Coronary artery (tissue), 2 donors: ENCODE results near the gene HSDL2.

Experiments
- DNase-seq: peaks from one replicate; pipeline ENCODE4 v3.0.0-alpha.2; 2017; ENCODE audit warnings: low spot score
- H3K27ac ChIP-seq, 2 donors: fragments of 200-600 bp; sonication (generic); one replicate each; pipeline ENCODE4 v1.5.1; 2016 to 2019
- H3K4me3 ChIP-seq: fragments of 200-600 bp; sonication (generic); 2 replicates; pipeline ENCODE4 v1.5.1; 2016; ENCODE audit warnings: mild to moderate bottlenecking, moderate library complexity
- TF ChIP-seq, protein P1 (sequence below): fragments of 200-600 bp; sonication (generic); IDR thresholded peaks from one replicate; pipeline ENCODE4 v1.5.1; 2019; ENCODE audit warnings: antibody characterized with exemption

Gene HSDL2

DNA sequence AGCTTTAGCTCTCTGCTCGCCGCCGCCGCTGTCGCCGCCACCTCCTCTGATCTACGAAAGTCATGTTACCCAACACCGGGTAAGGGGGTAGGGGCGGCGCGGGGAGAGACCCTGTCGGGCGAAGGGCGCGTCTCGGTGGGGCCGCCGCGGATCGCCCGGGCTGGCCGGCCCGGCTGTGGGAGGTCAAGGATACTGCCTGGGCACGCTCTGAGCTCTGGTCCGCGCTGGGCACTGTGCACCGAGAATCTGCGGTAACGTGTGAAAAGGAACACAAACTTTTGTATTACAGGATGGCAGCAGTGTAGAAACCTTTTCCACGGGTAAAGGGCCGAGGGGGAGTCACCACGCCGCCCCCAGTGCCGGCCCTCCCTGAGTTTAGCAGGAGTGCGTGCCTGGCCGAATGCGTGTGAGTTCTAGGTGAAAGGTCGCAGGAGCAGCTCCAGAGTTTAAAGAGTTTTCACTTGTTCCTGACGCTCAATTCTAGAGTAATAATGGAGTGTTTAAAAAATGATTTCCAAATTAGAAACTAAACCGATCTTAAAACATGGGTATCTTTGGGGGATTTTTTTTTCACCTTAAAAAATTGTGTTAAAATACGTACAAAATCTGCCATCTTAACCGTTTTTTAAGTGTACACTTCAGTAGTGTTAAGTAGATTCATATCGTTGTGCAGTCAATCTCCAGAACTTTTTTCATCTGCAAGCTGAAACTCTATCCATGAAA lies at the start of gene HSDL2:
Gene HSDL2 (plus strand): TSS at position 7 of the 723 bp plus-strand sequence. CDS start 56 bp downstream, at position 63.
- peak within 1 kb of the TSS; percentile 92 to 99 for H3K27ac ChIP-seq
- H3K4me3 ChIP-seq = peak within 1 kb of the TSS; percentile 99
- TF ChIP-seq, protein P1, sequence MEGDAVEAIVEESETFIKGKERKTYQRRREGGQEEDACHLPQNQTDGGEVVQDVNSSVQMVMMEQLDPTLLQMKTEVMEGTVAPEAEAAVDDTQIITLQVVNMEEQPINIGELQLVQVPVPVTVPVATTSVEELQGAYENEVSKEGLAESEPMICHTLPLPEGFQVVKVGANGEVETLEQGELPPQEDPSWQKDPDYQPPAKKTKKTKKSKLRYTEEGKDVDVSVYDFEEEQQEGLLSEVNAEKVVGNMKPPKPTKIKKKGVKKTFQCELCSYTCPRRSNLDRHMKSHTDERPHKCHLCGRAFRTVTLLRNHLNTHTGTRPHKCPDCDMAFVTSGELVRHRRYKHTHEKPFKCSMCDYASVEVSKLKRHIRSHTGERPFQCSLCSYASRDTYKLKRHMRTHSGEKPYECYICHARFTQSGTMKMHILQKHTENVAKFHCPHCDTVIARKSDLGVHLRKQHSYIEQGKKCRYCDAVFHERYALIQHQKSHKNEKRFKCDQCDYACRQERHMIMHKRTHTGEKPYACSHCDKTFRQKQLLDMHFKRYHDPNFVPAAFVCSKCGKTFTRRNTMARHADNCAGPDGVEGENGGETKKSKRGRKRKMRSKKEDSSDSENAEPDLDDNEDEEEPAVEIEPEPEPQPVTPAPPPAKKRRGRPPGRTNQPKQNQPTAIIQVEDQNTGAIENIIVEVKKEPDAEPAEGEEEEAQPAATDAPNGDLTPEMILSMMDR = no peak
- DNase-seq = no peak

GRCh38 chr9:112331674-112331952 lies 48.3 kb upstream of the HSDL2 start:
- TF ChIP-seq, protein P1 = no peak
- Histone ChIP-seq H3K27ac (no peak overlapping the region), H3K4me3 (peak overlapping the region; percentile 94)
- no peak for DNase-seq

DNA sequence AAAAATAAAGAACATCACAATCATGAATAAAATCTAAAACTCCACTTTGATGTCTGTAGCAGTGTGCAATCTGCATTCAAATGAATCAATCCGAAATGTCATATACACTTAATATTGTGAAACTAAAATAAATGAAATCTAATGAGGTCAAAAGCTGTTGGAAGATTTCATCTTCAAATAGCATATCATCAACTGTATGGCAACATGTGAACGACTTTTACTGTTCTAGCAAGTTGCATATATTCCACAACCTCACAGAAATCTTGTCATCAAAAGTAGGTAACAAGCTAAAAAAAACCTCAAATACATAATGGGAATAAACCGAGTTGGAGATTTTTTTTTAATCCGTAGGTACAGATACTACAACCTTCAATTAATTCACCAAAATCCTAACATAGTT lies 47.7 kb upstream of the HSDL2 start:
- TF ChIP-seq, protein P1 = no peak

DNA sequence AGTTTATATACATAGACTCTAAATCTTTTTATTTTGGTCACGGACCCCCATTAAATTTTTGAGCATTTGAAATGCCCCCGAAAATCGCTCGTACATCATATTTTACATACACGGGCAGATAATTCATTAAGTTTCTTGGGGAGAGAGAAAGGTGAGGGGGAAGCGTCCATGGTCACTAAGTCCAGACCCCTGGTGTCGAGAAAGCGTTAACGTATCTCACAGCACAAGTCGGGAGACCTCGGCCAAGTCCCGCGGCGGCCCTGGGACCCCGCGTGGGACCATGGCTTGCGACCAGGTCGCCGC lies 47.3 kb upstream of the HSDL2 start:
- peak overlapping the region; percentile 99 for H3K27ac ChIP-seq
- peak overlapping the region; percentile 94 for H3K4me3 ChIP-seq
- TF ChIP-seq, protein P1 = no peak
- no peak for DNase-seq

More for the DNA sequence above, 47.7 kb upstream of the HSDL2 start:
- Histone ChIP-seq H3K4me3 (peak overlapping the region; percentile 94), H3K27ac (peak overlapping the region; percentile 99)
- DNase-seq = no peak

- TF ChIP-seq, protein P1 = no peak
- peak; percentile 87 for DNase-seq
- Histone ChIP-seq H3K27ac (peak within 1 kb of the TSS; percentile 99), H3K4me3 (peak within 1 kb of the TSS; percentile 94)
Observed at GRCh38 chr9:112332977-112333638, 46.8 kb upstream of the HSDL2 start, which contains the start of gene PTBP3. TSS of gene PTBP3 (minus strand) at chr9:112333619. CDS start at chr9:112297865, 35,754 bp downstream.

- peak; percentile 94 for DNase-seq
- TF ChIP-seq, protein P1 = peak; percentile 31
- Histone ChIP-seq H3K4me3 (peak overlapping the region; percentile 94), H3K27ac (peak overlapping the region; percentile 99)
Observed at GRCh38 chr9:112333639-112334431, 46.1 kb upstream of the HSDL2 start.
